ENCODE results near the gene ARNT2. TPM values are rescaled to one million over a fixed set of nuclear protein-coding genes. Genes with fewer than 3 reads are reported as not detected.
"Not testable (repeated sequence)": the region's sequence is repeated elsewhere in the genome, so short reads cannot be mapped to it uniquely, and the experiment has no call there.

ARNT2 gene
- total RNA-seq, 1 donor from 2014 or later, result 2.1 TPM

GRCh38 chr15:80638553-80639167 lies 234.5 kb downstream of the ARNT2 start:
- Histone ChIP-seq H3K4me1 (ENCODE audit: control insufficient read depth in 3 of 3, insufficient read depth in 3 of 3, low read length in 3 of 3) (peaks cover 0 to 6% (median 0%) of the 10 kb centered on the region in 3 donors), H3K4me3 (ENCODE audit: low read length in 3 of 3) (no peak overlapping the region), H3K9ac (ENCODE audit: low read depth in 1 of 3, low read length in 3 of 3) (no peak overlapping the region), H3K36me3 (ENCODE audit: control insufficient read depth in 3 of 3, insufficient read depth in 3 of 3, low read length in 3 of 3) (no peaks in the 10 kb centered on the region), H3K9me3 (ENCODE audit: control insufficient read depth in 3 of 3, low read length in 3 of 3) (peaks cover 0 to 7% (median 3%) of the 10 kb centered on the region in 3 donors), H3K27ac (ENCODE audit: low read depth, low read length) (no peak overlapping the region), H3K27me3 (ENCODE audit: control insufficient read depth in 3 of 3, insufficient read depth in 3 of 3, low read length in 3 of 3) (no peaks in the 10 kb centered on the region)

GRCh38 chr15:80639168-80639555 lies 235.0 kb downstream of the ARNT2 start:
- no peaks in the 10 kb centered on the region for H3K27me3 ChIP-seq (ENCODE audit: control insufficient read depth in 3 of 3, insufficient read depth in 3 of 3, low read length in 3 of 3)
- H3K4me1 ChIP-seq (ENCODE audit: control insufficient read depth in 3 of 3, insufficient read depth in 3 of 3, low read length in 3 of 3), result peaks cover 0 to 6% (median 0%) of the 10 kb centered on the region in 3 donors
- H3K36me3 ChIP-seq (ENCODE audit: control insufficient read depth in 3 of 3, insufficient read depth in 3 of 3, low read length in 3 of 3), result no peaks in the 10 kb centered on the region
- H3K27ac ChIP-seq (ENCODE audit: low read depth, low read length), result no peak overlapping the region
- peaks cover 0 to 7% (median 3%) of the 10 kb centered on the region in 3 donors for H3K9me3 ChIP-seq (ENCODE audit: control insufficient read depth in 3 of 3, low read length in 3 of 3)
- H3K9ac ChIP-seq (ENCODE audit: low read depth in 1 of 3, low read length in 3 of 3), result no peak overlapping the region
- no peak overlapping the region for H3K4me3 ChIP-seq (ENCODE audit: low read length in 3 of 3)

GRCh38 chr15:80640531-80641121 lies 236.4 kb downstream of the ARNT2 start:
- Histone ChIP-seq H3K9ac (ENCODE audit: low read depth in 1 of 3, low read length in 3 of 3) (no peak overlapping the region), H3K4me1 (ENCODE audit: control insufficient read depth in 3 of 3, insufficient read depth in 3 of 3, low read length in 3 of 3) (peaks cover 0 to 6% (median 0%) of the 10 kb centered on the region in 3 donors), H3K9me3 (ENCODE audit: control insufficient read depth in 3 of 3, low read length in 3 of 3) (peaks cover 0 to 7% (median 3%) of the 10 kb centered on the region in 3 donors), H3K36me3 (ENCODE audit: control insufficient read depth in 3 of 3, insufficient read depth in 3 of 3, low read length in 3 of 3) (no peaks in the 10 kb centered on the region), H3K27ac (ENCODE audit: low read depth, low read length) (no peak overlapping the region), H3K27me3 (ENCODE audit: control insufficient read depth in 3 of 3, insufficient read depth in 3 of 3, low read length in 3 of 3) (no peaks in the 10 kb centered on the region), H3K4me3 (ENCODE audit: low read length in 3 of 3) (no peak overlapping the region)

DNA sequence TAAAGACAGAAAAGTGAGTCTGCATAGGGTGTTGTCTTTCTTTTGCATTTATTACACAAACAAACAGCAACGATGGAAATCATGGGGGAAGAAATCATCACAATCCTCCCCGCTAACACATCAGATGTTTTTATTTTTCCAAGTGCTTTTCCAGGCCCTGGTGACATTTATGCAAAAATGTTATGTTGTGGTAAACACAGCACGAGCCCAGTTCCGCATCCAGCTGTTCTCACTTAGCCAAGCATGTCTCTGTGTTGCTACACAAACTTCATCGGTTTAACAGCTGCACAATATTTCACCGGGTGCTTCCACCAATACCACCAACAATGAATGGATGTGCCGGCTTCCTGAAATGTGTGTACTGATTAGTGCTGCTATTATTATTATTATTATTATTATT lies 237.2 kb downstream of the ARNT2 start:
- no peak overlapping the region for H3K4me3 ChIP-seq (ENCODE audit: low read length in 3 of 3)
- no peak overlapping the region for H3K27ac ChIP-seq (ENCODE audit: low read depth, low read length)
- H3K27me3 ChIP-seq (ENCODE audit: control insufficient read depth in 3 of 3, insufficient read depth in 3 of 3, low read length in 3 of 3), result no peaks in the 10 kb centered on the region
- H3K9me3 ChIP-seq (ENCODE audit: control insufficient read depth in 3 of 3, low read length in 3 of 3), result peaks cover 0 to 7% (median 3%) of the 10 kb centered on the region in 3 donors
- H3K9ac ChIP-seq (ENCODE audit: low read depth in 1 of 3, low read length in 3 of 3), result no peak overlapping the region
- H3K4me1 ChIP-seq (ENCODE audit: control insufficient read depth in 3 of 3, insufficient read depth in 3 of 3, low read length in 3 of 3), result peaks cover 0 to 4% (median 0%) of the 10 kb centered on the region in 3 donors
- no peaks in the 10 kb centered on the region for H3K36me3 ChIP-seq (ENCODE audit: control insufficient read depth in 3 of 3, insufficient read depth in 3 of 3, low read length in 3 of 3)

GRCh38 chr15:80643431-80643951 lies 239.3 kb downstream of the ARNT2 start:
- Histone ChIP-seq H3K4me3 (ENCODE audit: low read length in 3 of 3) (no peak overlapping the region), H3K27ac (ENCODE audit: low read depth, low read length) (no peak overlapping the region), H3K36me3 (ENCODE audit: control insufficient read depth in 3 of 3, insufficient read depth in 3 of 3, low read length in 3 of 3) (no peaks in the 10 kb centered on the region), H3K4me1 (ENCODE audit: control insufficient read depth in 3 of 3, insufficient read depth in 3 of 3, low read length in 3 of 3) (no peaks in the 10 kb centered on the region), H3K9ac (ENCODE audit: low read depth in 1 of 3, low read length in 3 of 3) (no peak overlapping the region), H3K27me3 (ENCODE audit: control insufficient read depth in 3 of 3, insufficient read depth in 3 of 3, low read length in 3 of 3) (no peaks in the 10 kb centered on the region), H3K9me3 (ENCODE audit: control insufficient read depth in 3 of 3, low read length in 3 of 3) (peaks cover 0 to 7% (median 3%) of the 10 kb centered on the region in 3 donors)

GRCh38 chr15:80645494-80646065 lies 241.4 kb downstream of the ARNT2 start:
- H3K27me3 ChIP-seq (ENCODE audit: control insufficient read depth in 3 of 3, insufficient read depth in 3 of 3, low read length in 3 of 3), result no peaks in the 10 kb centered on the region
- no peak overlapping the region for H3K9ac ChIP-seq (ENCODE audit: low read depth in 1 of 3, low read length in 3 of 3)
- peaks cover 0 to 4% (median 1%) of the 10 kb centered on the region in 3 donors for H3K9me3 ChIP-seq (ENCODE audit: control insufficient read depth in 3 of 3, low read length in 3 of 3)
- no peak overlapping the region for H3K27ac ChIP-seq (ENCODE audit: low read depth, low read length)
- no peaks in the 10 kb centered on the region for H3K36me3 ChIP-seq (ENCODE audit: control insufficient read depth in 3 of 3, insufficient read depth in 3 of 3, low read length in 3 of 3)
- no peaks in the 10 kb centered on the region for H3K4me1 ChIP-seq (ENCODE audit: control insufficient read depth in 3 of 3, insufficient read depth in 3 of 3, low read length in 3 of 3)
- no peak overlapping the region for H3K4me3 ChIP-seq (ENCODE audit: low read length in 3 of 3)

GRCh38 chr15:80647424-80647823 lies 243.2 kb downstream of the ARNT2 start:
- H3K36me3 ChIP-seq (ENCODE audit: control insufficient read depth in 3 of 3, insufficient read depth in 3 of 3, low read length in 3 of 3); H3K4me1 ChIP-seq (ENCODE audit: control insufficient read depth in 3 of 3, insufficient read depth in 3 of 3, low read length in 3 of 3); H3K9me3 ChIP-seq (ENCODE audit: control insufficient read depth in 3 of 3, low read length in 3 of 3); H3K9ac ChIP-seq (ENCODE audit: low read depth in 1 of 3, low read length in 3 of 3); H3K27me3 ChIP-seq (ENCODE audit: control insufficient read depth in 3 of 3, insufficient read depth in 3 of 3, low read length in 3 of 3); H3K27ac ChIP-seq (ENCODE audit: low read depth, low read length); H3K4me3 ChIP-seq (ENCODE audit: low read length in 3 of 3): not testable (repeated sequence)

Other genes starting within 250 kb of the ARNT2 start
- 0.52 TPM for gene CTXND1, start 152.2 kb upstream of the ARNT2 start, total RNA-seq

All from skeletal muscle tissue (tissue), 4 donors.